Heart left ventricle (tissue), 16 donors: ENCODE data around the gene IKZF1. TPM values are rescaled to one million over a fixed set of nuclear protein-coding genes. Genes with fewer than 3 reads are reported as not detected.
A peak's percentile ranks its signal among the peaks of the same experiment; 100 is the strongest.

Experiments
- ATAC-seq, 4 donors: fragments of 200-7000 bp; cut with Tn5 transposase; one replicate each; pipeline ENCODE4 v1.9.1; 2020 to 2022; ENCODE audit warnings: moderate library complexity in 4 of 4, mild to moderate bottlenecking in 3 of 4, moderate number of reproducible peaks in 1 of 4
- DNase-seq, 5 donors: peaks; one replicate each; pipeline ENCODE4 v3.0.0-alpha.2; 2020
- H3K27ac ChIP-seq, 12 donors: fragments of 200-600 bp; sonication (generic) in 4 of 12; one replicate each; pipeline versions ENCODE4 v1.5.0 to v1.8.0; 2016 to 2022; ENCODE audit warnings: mild to moderate bottlenecking in 2 of 12
- H3K27me3 ChIP-seq, 9 donors: fragments of 200-600 bp; sonication (generic) in 2 of 9; one replicate each; pipeline versions ENCODE4 v1.5.1 to v1.8.0; 2016 to 2022; ENCODE audit warnings: mild to moderate bottlenecking in 3 of 9
- H3K36me3 ChIP-seq, 9 donors: fragments of 200-600 bp; sonication (generic) in 2 of 9; one replicate each; pipeline versions ENCODE4 v1.5.0 to v1.8.0; 2018 to 2022; ENCODE audit warnings: mild to moderate bottlenecking in 2 of 9
- H3K4me1 ChIP-seq, 12 donors: fragments of 200-600 bp; sonication (generic) in 4 of 12; one replicate each; pipeline versions ENCODE4 v1.5.0 to v1.8.0; 2016 to 2022; ENCODE audit warnings: mild to moderate bottlenecking in 3 of 12
- H3K4me3 ChIP-seq, 12 donors: fragments of 200-600 bp; sonication (generic) in 4 of 12; one replicate each; pipeline versions ENCODE4 v1.5.0 to v1.8.0; 2017 to 2022; ENCODE audit warnings: mild to moderate bottlenecking in 9 of 12, moderate library complexity in 4 of 12
- H3K9me3 ChIP-seq, 12 donors: fragments of 200-600 bp; sonication (generic) in 4 of 12; one replicate each; pipeline versions ENCODE4 v1.5.0 to v1.8.0; 2016 to 2022; ENCODE audit warnings: mild to moderate bottlenecking in 1 of 12
- POLR2A ChIP-seq, 2 donors: fragments of 450-650 bp; IDR thresholded peaks; one replicate each; pipeline ENCODE4 v1.6.1; 2017; ENCODE audit warnings: antibody characterized with exemption in 2 of 2, mild to moderate bottlenecking in 2 of 2, moderate library complexity in 2 of 2
- WGBS, 4 donors: extraction: QIAGEN DNeasy Blood & Tissue Kit in 2 of 4; methylation state at CpG; one replicate each; pipeline versions ENCODE4 v1.1.5 to v1.1.7; 2013 to 2018; 5-methylcytosine and 5-hydroxymethylcytosine counted together
- intact Hi-C, 10 donors: fragments of 100-400 bp; cut with DNase I; formaldehyde crosslinking; loops; one replicate each; pipeline versions ENCODE4 v1.11.1 to v1.14.2; 2022
- polyA plus RNA-seq, 2 donors: library from polyadenylated mRNA; stranded (reverse); fragments of 200-250 nt; gene quantifications; one replicate each; pipeline ENCODE4 v1.2.3, GENCODE V29; 2013
- total RNA-seq, 9 donors: library from RNA; depleted of rRNA in 2 of 9; stranded (reverse); fragments of >200 nt in 2 of 9; fragmentation: NEBNext Ultra II Directional in 3 of 9; extraction: Animal tissue kit (Norgen Biotek cat#: 25700) in 3 of 9; gene quantifications; one replicate each; pipeline versions ENCODE4 v1.1.0 to v1.2.4, GENCODE V29; 2016 to 2023
- TF ChIP-seq, protein P1 (sequence below), 12 donors: fragments of 200-600 bp; sonication (generic) in 4 of 12; IDR thresholded peaks; one replicate each; pipeline versions ENCODE4 v1.5.0 to v1.8.0; 2018 to 2022; ENCODE audit warnings: antibody characterized with exemption in 12 of 12, mild to moderate bottlenecking in 5 of 12
- donor health status: ischemic (EF 13 %, LVEDD 7.1; RV severe dilation, severe dysfunction).
- donor health status: healthy with polysubstance abuse.
- donor health status: DM: no; HTN: yes; CAD: no.
- donor health status: DM: no; HTN: no; CAD: no.
- donor health status: ischemic (EF 25% LVEDD 6.9; RV normal size, moderate dysfunction).
- donor health status: ischemic (EF 25% LVEDD 5.7; RV mildly dilated, moderate dysfunction).
- donor health status: healthy.
- donor health status: DM: yes; HTN: yes; CAD: no.
- donor health status: ischemic (EF 35%, LVEDD 5.7; RV mildly dilated, moderate dysfunction).
- donor health status: nonischemic (EF 11% LVEDD 7.7; RV severe dilation, severe dysfunction).
- donor health status: DM: yes; HTN: yes; CAD: no.
- donor health status: PGD.
- donor health status: ischemic (EF 29% LVEDD 5.4; RV normal size, mild dysfunction).
- donor health status: nonischemic (EF 23%, LVEDD 6.1; RV moderate dilation, normal function).

The IKZF1 gene
- total and polyA plus RNA-seq, 11 donors: 0.30 to 27.8 (median 2.4) TPM

DNA sequence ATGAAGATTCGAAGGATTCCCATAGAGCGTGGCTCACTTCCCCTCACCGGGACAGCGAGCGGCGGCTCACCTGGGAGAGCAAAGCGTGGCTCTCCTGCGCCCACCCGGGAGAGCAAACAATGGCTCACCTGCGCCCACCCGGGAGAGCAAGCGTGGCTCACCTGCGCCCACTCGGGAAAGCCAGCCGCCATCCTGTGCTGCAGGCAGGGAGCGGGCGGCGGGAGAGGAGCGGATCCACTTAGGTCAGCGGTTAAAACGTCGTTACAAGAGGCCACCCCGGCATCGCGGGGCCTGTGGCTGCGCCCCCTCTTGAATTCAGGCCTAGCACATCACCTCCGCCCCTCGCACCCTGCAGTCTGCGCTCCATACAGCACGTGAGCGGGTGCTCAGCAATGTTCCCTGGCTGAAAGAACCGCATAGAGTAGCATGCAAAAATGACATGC lies 146.1 kb downstream of the IKZF1 start:
- peak overlapping the region in 8 of 12 donors; percentile 50 to 81 (median 74) for H3K27ac ChIP-seq
- H3K9me3 ChIP-seq: no peaks in the 10 kb centered on the region
- ATAC-seq (peak in 3 of 4 donors; percentile 43 to 47 (median 45)), DNase-seq (peak in 1 of 5 donors; percentile 45)
- peak overlapping the region; percentile 42 to 95 (median 72) for H3K4me3 ChIP-seq
- peaks cover 0 to 23% (median 16%) of the 10 kb centered on the region in 9 donors for H3K36me3 ChIP-seq
- H3K4me1 ChIP-seq: peaks cover 0 to 21% (median 10%) of the 10 kb centered on the region in 12 donors
- intact Hi-C loops: loop anchor here in 1 of 10 donors (5.0 kb wide), 1 partner anchor 707 kb away; no protein-coding TSS in a partner anchor
- TF ChIP-seq POLR2A (IDR thresholded peaks at IDR 0.05): no peak
- TF ChIP-seq, protein P1, sequence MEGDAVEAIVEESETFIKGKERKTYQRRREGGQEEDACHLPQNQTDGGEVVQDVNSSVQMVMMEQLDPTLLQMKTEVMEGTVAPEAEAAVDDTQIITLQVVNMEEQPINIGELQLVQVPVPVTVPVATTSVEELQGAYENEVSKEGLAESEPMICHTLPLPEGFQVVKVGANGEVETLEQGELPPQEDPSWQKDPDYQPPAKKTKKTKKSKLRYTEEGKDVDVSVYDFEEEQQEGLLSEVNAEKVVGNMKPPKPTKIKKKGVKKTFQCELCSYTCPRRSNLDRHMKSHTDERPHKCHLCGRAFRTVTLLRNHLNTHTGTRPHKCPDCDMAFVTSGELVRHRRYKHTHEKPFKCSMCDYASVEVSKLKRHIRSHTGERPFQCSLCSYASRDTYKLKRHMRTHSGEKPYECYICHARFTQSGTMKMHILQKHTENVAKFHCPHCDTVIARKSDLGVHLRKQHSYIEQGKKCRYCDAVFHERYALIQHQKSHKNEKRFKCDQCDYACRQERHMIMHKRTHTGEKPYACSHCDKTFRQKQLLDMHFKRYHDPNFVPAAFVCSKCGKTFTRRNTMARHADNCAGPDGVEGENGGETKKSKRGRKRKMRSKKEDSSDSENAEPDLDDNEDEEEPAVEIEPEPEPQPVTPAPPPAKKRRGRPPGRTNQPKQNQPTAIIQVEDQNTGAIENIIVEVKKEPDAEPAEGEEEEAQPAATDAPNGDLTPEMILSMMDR (IDR thresholded peaks at IDR 0.05): no peak
- no peaks in the 10 kb centered on the region for H3K27me3 ChIP-seq
- 16 to 28% (median 19%) methylated on average over 31 to 32 of the region's 32 CpGs for WGBS, 4 donors

Other genes starting within 250 kb of the IKZF1 start
- gene ZPBP, start 211.5 kb upstream of the IKZF1 start, total RNA-seq: not detected
- not detected for gene ZPBP, start 211.5 kb upstream of the IKZF1 start, polyA plus RNA-seq
- 1 to 10 TPM; 2.9 to 5.8 (median 5.1) TPM for gene FIGNL1, start 145.6 kb downstream of the IKZF1 start, total RNA-seq
- gene FIGNL1, start 145.6 kb downstream of the IKZF1 start, polyA plus RNA-seq: 1 to 10 TPM; 1.9 to 3.8 TPM